Measurements from ENCODE around the gene SIK3.

The SIK3 gene

GRCh38 chr11:116869610-116870009 is 228.6 kb downstream of the SIK3 start:
- DNase-seq (no peak), ATAC-seq (ENCODE audit: insufficient read depth, low read depth) (no peak)
- H3K4me1 ChIP-seq (ENCODE audit: insufficient read depth, low read length): no peaks in the 10 kb centered on the region
- no peak overlapping the region for H2AFZ ChIP-seq (ENCODE audit: low read depth, low read length)
- TF ChIP-seq CTCF (IDR thresholded peaks at IDR 0.05; ENCODE audit: borderline replicate concordance, extremely low read depth, low read length, poor library complexity, severe bottlenecking) (no peak), EZH2 (IDR thresholded peaks at IDR 0.05; ENCODE audit: borderline replicate concordance, low read depth, low read length, severe bottlenecking) (no peak)
- H3K9ac ChIP-seq (ENCODE audit: low read depth, low read length): no peak overlapping the region
- no peaks in the 10 kb centered on the region for H3K9me3 ChIP-seq (ENCODE audit: insufficient read depth, low read length, severe bottlenecking)
- H3K36me3 ChIP-seq (ENCODE audit: insufficient read depth, low read length): peaks cover 70% of the 10 kb centered on the region
- H3K4me3 ChIP-seq (ENCODE audit: low read depth in 1 of 2, low read length in 2 of 2): no peak overlapping the region
- H3K27ac ChIP-seq (ENCODE audit: low read length): no peak overlapping the region
- no peaks in the 10 kb centered on the region for H4K20me1 ChIP-seq (ENCODE audit: insufficient read depth, low read length)
- no peaks in the 10 kb centered on the region for H3K79me2 ChIP-seq (ENCODE audit: insufficient read depth, low read length)
- no peaks in the 10 kb centered on the region for H3K27me3 ChIP-seq (ENCODE audit: insufficient read depth, low read length, poor library complexity)
- no peak overlapping the region for H3K4me2 ChIP-seq (ENCODE audit: insufficient read depth, low read length)

GRCh38 chr11:116868066-116868465 is 230.2 kb downstream of the SIK3 start:
- H3K79me2 ChIP-seq (ENCODE audit: insufficient read depth, low read length): no peaks in the 10 kb centered on the region
- ATAC-seq (ENCODE audit: insufficient read depth, low read depth) (no peak), DNase-seq (no peak)
- no peaks in the 10 kb centered on the region for H4K20me1 ChIP-seq (ENCODE audit: insufficient read depth, low read length)
- H3K27ac ChIP-seq (ENCODE audit: low read length): no peak overlapping the region
- no peaks in the 10 kb centered on the region for H3K27me3 ChIP-seq (ENCODE audit: insufficient read depth, low read length, poor library complexity)
- H2AFZ ChIP-seq (ENCODE audit: low read depth, low read length): no peak overlapping the region
- no peak overlapping the region for H3K9ac ChIP-seq (ENCODE audit: low read depth, low read length)
- peaks cover 70% of the 10 kb centered on the region for H3K36me3 ChIP-seq (ENCODE audit: insufficient read depth, low read length)
- H3K4me3 ChIP-seq (ENCODE audit: low read depth in 1 of 2, low read length in 2 of 2): no peak overlapping the region
- no peak for TF ChIP-seq CTCF (IDR thresholded peaks at IDR 0.05; ENCODE audit: borderline replicate concordance, extremely low read depth, low read length, poor library complexity, severe bottlenecking)
- no peak for TF ChIP-seq EZH2 (IDR thresholded peaks at IDR 0.05; ENCODE audit: borderline replicate concordance, low read depth, low read length, severe bottlenecking)
- no peaks in the 10 kb centered on the region for H3K4me1 ChIP-seq (ENCODE audit: insufficient read depth, low read length)
- H3K4me2 ChIP-seq (ENCODE audit: insufficient read depth, low read length): no peak overlapping the region
- H3K9me3 ChIP-seq (ENCODE audit: insufficient read depth, low read length, severe bottlenecking): no peaks in the 10 kb centered on the region

GRCh38 chr11:116867619-116868018 is 230.6 kb downstream of the SIK3 start:
- H3K79me2 ChIP-seq (ENCODE audit: insufficient read depth, low read length): no peaks in the 10 kb centered on the region
- H2AFZ ChIP-seq (ENCODE audit: low read depth, low read length): no peak overlapping the region
- no peak for ATAC-seq (ENCODE audit: insufficient read depth, low read depth)
- no peak overlapping the region for H3K4me3 ChIP-seq (ENCODE audit: low read depth in 1 of 2, low read length in 2 of 2)
- peaks cover 67% of the 10 kb centered on the region for H3K36me3 ChIP-seq (ENCODE audit: insufficient read depth, low read length)
- no peaks in the 10 kb centered on the region for H3K4me1 ChIP-seq (ENCODE audit: insufficient read depth, low read length)
- no peak for DNase-seq
- H4K20me1 ChIP-seq (ENCODE audit: insufficient read depth, low read length): no peaks in the 10 kb centered on the region
- no peak for TF ChIP-seq EZH2 (IDR thresholded peaks at IDR 0.05; ENCODE audit: borderline replicate concordance, low read depth, low read length, severe bottlenecking)
- no peak for TF ChIP-seq CTCF (IDR thresholded peaks at IDR 0.05; ENCODE audit: borderline replicate concordance, extremely low read depth, low read length, poor library complexity, severe bottlenecking)
- H3K4me2 ChIP-seq (ENCODE audit: insufficient read depth, low read length): no peak overlapping the region
- no peaks in the 10 kb centered on the region for H3K27me3 ChIP-seq (ENCODE audit: insufficient read depth, low read length, poor library complexity)
- no peak overlapping the region for H3K9ac ChIP-seq (ENCODE audit: low read depth, low read length)
- H3K27ac ChIP-seq (ENCODE audit: low read length): no peak overlapping the region
- no peaks in the 10 kb centered on the region for H3K9me3 ChIP-seq (ENCODE audit: insufficient read depth, low read length, severe bottlenecking)
